Measurements from ENCODE around the gene CRELD2. TPM values are rescaled to one million over a fixed set of nuclear protein-coding genes. Genes with fewer than 3 reads are reported as not detected.
A peak's percentile ranks its signal among the peaks of the same experiment; 100 is the strongest.

Gene CRELD2
- total and polyA plus RNA-seq, 5 donors: 21.8 to 40.0 (median 26.5) TPM

DNA sequence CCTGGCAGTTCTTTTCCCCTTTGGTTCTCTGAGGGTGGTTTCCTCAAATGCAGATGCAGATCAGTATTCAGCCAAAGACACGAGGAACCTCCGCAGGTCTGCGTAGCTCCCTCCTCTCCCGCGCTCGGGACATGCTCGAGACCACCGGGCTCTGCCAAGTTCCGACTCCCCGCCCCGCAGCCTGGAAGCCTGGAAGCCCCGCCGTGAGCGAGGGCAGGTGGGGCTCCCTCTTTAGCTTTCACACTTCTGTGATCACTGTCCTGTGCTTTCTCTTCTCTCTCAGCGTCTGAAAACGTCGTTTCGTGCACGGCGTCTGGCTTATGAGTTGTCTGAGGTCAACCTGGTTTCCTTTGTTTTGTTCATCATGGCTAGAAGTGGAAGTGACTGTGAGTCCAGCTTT, 38.2 kb upstream of the CRELD2 start:
- WGBS: 50% methylated on average over 20 of the region's 20 CpGs
- DNase-seq (no peak), ATAC-seq (peak in 1 of 2 donors; percentile 13)
- H3K27me3 ChIP-seq (ENCODE audit: control insufficient read depth, insufficient read depth): no peaks in the 10 kb centered on the region
- H3K27ac ChIP-seq (ENCODE audit: low read length): no peak overlapping the region
- H3K4me1 ChIP-seq (ENCODE audit: control insufficient read depth, insufficient read depth, low read length): peaks cover 2% of the 10 kb centered on the region
- intact Hi-C loops (cut with DNase I): no loop called here
- H3K4me3 ChIP-seq (ENCODE audit: low read length): no peak overlapping the region
- no peaks in the 10 kb centered on the region for H3K9me3 ChIP-seq (ENCODE audit: control insufficient read depth, low read length)

- Histone ChIP-seq H3K4me3 (ENCODE audit: low read length) (no peak overlapping the region), H3K27ac (ENCODE audit: low read length) (no peak overlapping the region), H3K4me1 (ENCODE audit: control insufficient read depth, insufficient read depth, low read length) (peaks cover 2% of the 10 kb centered on the region), H3K9me3 (ENCODE audit: control insufficient read depth, low read length) (no peaks in the 10 kb centered on the region), H3K27me3 (ENCODE audit: control insufficient read depth, insufficient read depth) (no peaks in the 10 kb centered on the region)
- DNase-seq (no peak), ATAC-seq (no peak)
- WGBS: 97% methylated on average over 2 of the region's 2 CpGs
- intact Hi-C loops (cut with DNase I): no loop called here
Measured at GRCh38 chr22:49881856-49882255, 36.6 kb upstream of the CRELD2 start.

- WGBS: 65% methylated on average over 21 of the region's 21 CpGs
- Histone ChIP-seq H3K27me3 (ENCODE audit: control insufficient read depth, insufficient read depth) (no peaks in the 10 kb centered on the region), H3K4me1 (ENCODE audit: control insufficient read depth, insufficient read depth, low read length) (peaks cover 2% of the 10 kb centered on the region), H3K27ac (ENCODE audit: low read length) (no peak overlapping the region), H3K4me3 (ENCODE audit: low read length) (no peak overlapping the region), H3K9me3 (ENCODE audit: control insufficient read depth, low read length) (no peaks in the 10 kb centered on the region)
- intact Hi-C loops (cut with DNase I): no loop called here
- peak in 1 of 2 donors; percentile 32 for ATAC-seq
- no peak for DNase-seq
Measured at GRCh38 chr22:49882519-49883293, 35.7 kb upstream of the CRELD2 start.

GRCh38 chr22:49883294-49883640, 35.2 kb upstream of the CRELD2 start:
- peaks cover 2% of the 10 kb centered on the region for H3K4me1 ChIP-seq (ENCODE audit: control insufficient read depth, insufficient read depth, low read length)
- ATAC-seq (no peak), DNase-seq (no peak)
- intact Hi-C loops (cut with DNase I): no loop called here
- H3K27me3 ChIP-seq (ENCODE audit: control insufficient read depth, insufficient read depth): no peaks in the 10 kb centered on the region
- H3K27ac ChIP-seq (ENCODE audit: low read length): no peak overlapping the region
- no peaks in the 10 kb centered on the region for H3K9me3 ChIP-seq (ENCODE audit: control insufficient read depth, low read length)
- H3K4me3 ChIP-seq (ENCODE audit: low read length): no peak overlapping the region
- WGBS: 95% methylated on average over 4 of the region's 4 CpGs

- no peak for ATAC-seq
- 95% methylated on average over 20 of the region's 20 CpGs for WGBS
- DNase-seq: no peak
- H3K27me3 ChIP-seq (ENCODE audit: control insufficient read depth, insufficient read depth): no peaks in the 10 kb centered on the region
- intact Hi-C loops (cut with DNase I): no loop called here
- no peaks in the 10 kb centered on the region for H3K9me3 ChIP-seq (ENCODE audit: control insufficient read depth, low read length)
- peaks cover 2% of the 10 kb centered on the region for H3K4me1 ChIP-seq (ENCODE audit: control insufficient read depth, insufficient read depth, low read length)
- H3K4me3 ChIP-seq (ENCODE audit: low read length): no peak overlapping the region
- H3K27ac ChIP-seq (ENCODE audit: low read length): no peak overlapping the region
Measured at GRCh38 chr22:49884075-49884474, 34.4 kb upstream of the CRELD2 start.

DNA sequence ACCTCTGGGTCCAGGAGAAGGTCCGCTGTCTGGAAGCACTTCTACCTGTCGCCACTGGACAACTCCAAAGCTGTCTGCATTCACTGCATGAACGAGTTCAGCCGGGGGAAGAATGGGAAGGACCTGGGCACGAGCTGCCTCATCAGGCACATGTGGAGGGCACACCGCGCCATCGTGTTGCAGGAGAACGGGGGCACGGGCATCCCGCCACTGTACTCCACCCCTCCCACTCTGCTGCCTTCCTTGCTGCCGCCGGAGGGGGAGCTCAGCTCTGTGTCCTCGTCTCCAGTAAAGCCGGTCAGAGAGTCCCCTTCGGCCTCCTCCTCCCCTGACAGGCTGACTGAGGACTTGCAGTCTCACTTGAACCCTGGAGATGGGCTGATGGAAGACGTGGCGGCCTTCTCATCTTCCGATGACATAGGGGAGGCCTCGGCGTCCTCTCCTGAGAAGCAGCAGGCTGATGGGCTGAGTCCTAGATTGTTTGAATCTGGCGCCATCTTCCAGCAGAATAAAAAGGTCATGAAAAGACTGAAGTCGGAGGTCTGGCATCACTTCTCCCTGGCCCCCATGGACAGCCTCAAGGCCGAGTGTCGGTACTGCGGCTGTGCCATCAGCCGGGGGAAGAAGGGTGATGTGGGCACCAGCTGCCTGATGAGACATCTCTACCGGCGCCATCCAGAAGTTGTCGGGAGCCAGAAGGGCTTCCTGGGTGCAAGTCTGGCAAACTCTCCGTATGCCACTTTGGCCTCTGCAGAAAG, 33.8 kb upstream of the CRELD2 start:
- H3K9me3 ChIP-seq (ENCODE audit: control insufficient read depth, low read length): no peaks in the 10 kb centered on the region
- H3K4me1 ChIP-seq (ENCODE audit: control insufficient read depth, insufficient read depth, low read length): peaks cover 2% of the 10 kb centered on the region
- H3K4me3 ChIP-seq (ENCODE audit: low read length): no peak overlapping the region
- 95% methylated on average over 31 of the region's 31 CpGs for WGBS
- no peak overlapping the region for H3K27ac ChIP-seq (ENCODE audit: low read length)
- intact Hi-C loops (cut with DNase I): no loop called here
- DNase-seq: no peak
- H3K27me3 ChIP-seq (ENCODE audit: control insufficient read depth, insufficient read depth): no peaks in the 10 kb centered on the region
- ATAC-seq: no peak

DNA sequence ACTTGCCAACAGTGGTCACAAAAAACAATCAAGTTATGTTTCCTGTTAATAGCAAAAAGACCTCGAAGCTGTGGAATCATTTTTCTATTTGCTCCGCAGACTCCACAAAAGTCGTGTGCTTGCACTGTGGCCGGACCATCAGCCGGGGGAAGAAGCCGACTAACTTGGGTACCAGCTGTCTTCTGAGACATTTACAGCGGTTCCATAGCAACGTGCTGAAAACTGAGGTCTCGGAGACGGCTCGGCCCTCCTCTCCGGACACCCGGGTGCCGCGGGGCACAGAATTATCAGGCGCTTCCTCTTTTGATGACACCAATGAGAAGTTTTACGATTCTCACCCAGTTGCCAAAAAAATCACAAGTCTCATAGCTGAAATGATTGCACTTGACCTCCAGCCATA, 33.2 kb upstream of the CRELD2 start:
- intact Hi-C loops (cut with DNase I): no loop called here
- DNase-seq (no peak), ATAC-seq (no peak)
- 97% methylated on average over 17 of the region's 17 CpGs for WGBS
- Histone ChIP-seq H3K4me3 (ENCODE audit: low read length) (no peak overlapping the region), H3K9me3 (ENCODE audit: control insufficient read depth, low read length) (no peaks in the 10 kb centered on the region), H3K27ac (ENCODE audit: low read length) (no peak overlapping the region), H3K27me3 (ENCODE audit: control insufficient read depth, insufficient read depth) (no peaks in the 10 kb centered on the region), H3K4me1 (ENCODE audit: control insufficient read depth, insufficient read depth, low read length) (peaks cover 2% of the 10 kb centered on the region)

- intact Hi-C loops (cut with DNase I): no loop called here
- 98% methylated on average over 35 of the region's 35 CpGs for WGBS
- Histone ChIP-seq H3K27me3 (ENCODE audit: control insufficient read depth, insufficient read depth) (no peaks in the 10 kb centered on the region), H3K4me1 (ENCODE audit: control insufficient read depth, insufficient read depth, low read length) (peaks cover 2% of the 10 kb centered on the region), H3K9me3 (ENCODE audit: control insufficient read depth, low read length) (no peaks in the 10 kb centered on the region), H3K4me3 (ENCODE audit: low read length) (no peak overlapping the region), H3K27ac (ENCODE audit: low read length) (no peak overlapping the region)
- ATAC-seq (no peak), DNase-seq (no peak)
Measured at GRCh38 chr22:49885881-49886280, 32.6 kb upstream of the CRELD2 start.

DNA sequence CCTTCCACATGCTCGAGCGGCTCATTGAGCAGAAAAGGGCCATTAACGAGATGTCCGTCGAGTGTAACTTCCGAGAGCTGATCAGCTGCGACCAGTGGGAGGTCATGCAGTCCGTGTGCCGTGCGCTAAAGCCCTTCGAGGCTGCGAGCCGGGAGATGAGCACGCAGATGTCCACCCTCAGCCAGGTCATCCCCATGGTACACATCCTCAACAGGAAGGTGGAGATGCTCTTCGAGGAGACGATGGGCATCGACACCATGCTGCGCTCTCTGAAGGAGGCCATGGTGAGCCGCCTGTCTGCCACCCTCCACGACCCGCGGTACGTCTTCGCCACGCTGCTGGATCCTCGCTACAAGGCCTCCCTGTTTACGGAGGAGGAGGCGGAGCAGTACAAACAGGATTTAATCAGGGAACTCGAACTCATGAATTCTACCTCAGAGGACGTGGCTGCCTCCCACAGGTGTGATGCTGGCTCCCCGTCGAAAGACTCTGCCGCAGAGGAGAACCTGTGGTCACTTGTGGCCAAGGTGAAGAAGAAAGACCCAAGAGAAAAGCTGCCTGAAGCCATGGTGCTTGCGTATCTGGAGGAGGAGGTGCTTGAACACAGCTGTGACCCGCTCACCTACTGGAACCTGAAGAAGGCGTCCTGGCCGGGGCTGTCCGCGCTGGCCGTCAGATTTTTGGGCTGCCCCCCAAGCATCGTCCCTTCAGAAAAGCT, 31.9 kb upstream of the CRELD2 start:
- ATAC-seq (no peak), DNase-seq (peak in 1 of 3 donors; percentile 36)
- Histone ChIP-seq H3K27ac (ENCODE audit: low read length) (no peak overlapping the region), H3K4me3 (ENCODE audit: low read length) (no peak overlapping the region), H3K27me3 (ENCODE audit: control insufficient read depth, insufficient read depth) (no peaks in the 10 kb centered on the region), H3K4me1 (ENCODE audit: control insufficient read depth, insufficient read depth, low read length) (peaks cover 2% of the 10 kb centered on the region), H3K9me3 (ENCODE audit: control insufficient read depth, low read length) (no peaks in the 10 kb centered on the region)
- WGBS: 98% methylated on average over 41 of the region's 41 CpGs
- intact Hi-C loops (cut with DNase I): no loop called here

DNA sequence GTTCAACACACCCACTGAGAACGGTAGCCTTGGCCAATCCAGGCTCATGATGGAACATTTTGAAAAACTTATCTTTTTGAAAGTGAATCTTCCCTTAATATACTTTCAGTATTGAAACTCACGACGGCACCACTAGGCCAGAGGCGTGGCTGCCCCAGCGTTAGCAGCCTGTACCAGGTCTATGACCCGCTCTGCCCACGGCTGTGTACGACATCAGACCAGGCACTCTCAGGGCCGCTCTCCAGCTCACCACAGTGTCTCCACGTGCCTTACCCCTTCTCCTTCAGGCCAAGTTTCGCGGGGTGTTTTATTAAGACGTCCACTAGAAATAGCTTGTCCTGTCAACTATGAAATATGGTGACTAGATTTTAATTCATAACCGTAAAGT, 31.4 kb upstream of the CRELD2 start:
- DNase-seq: peak in 1 of 3 donors; percentile 26
- no peak overlapping the region for H3K27ac ChIP-seq (ENCODE audit: low read length)
- peaks cover 2% of the 10 kb centered on the region for H3K4me1 ChIP-seq (ENCODE audit: control insufficient read depth, insufficient read depth, low read length)
- H3K9me3 ChIP-seq (ENCODE audit: control insufficient read depth, low read length): no peaks in the 10 kb centered on the region
- no peak for ATAC-seq
- intact Hi-C loops (cut with DNase I): no loop called here
- H3K27me3 ChIP-seq (ENCODE audit: control insufficient read depth, insufficient read depth): no peaks in the 10 kb centered on the region
- WGBS: 97% methylated on average over 14 of the region's 14 CpGs
- H3K4me3 ChIP-seq (ENCODE audit: low read length): no peak overlapping the region

GRCh38 chr22:49887702-49888101, 30.7 kb upstream of the CRELD2 start:
- H3K9me3 ChIP-seq (ENCODE audit: control insufficient read depth, low read length): no peaks in the 10 kb centered on the region
- H3K27me3 ChIP-seq (ENCODE audit: control insufficient read depth, insufficient read depth): no peaks in the 10 kb centered on the region
- intact Hi-C loops (cut with DNase I): no loop called here
- 90% methylated on average over 9 of the region's 9 CpGs for WGBS
- no peak overlapping the region for H3K27ac ChIP-seq (ENCODE audit: low read length)
- H3K4me3 ChIP-seq (ENCODE audit: low read length): no peak overlapping the region
- no peaks in the 10 kb centered on the region for H3K4me1 ChIP-seq (ENCODE audit: control insufficient read depth, insufficient read depth, low read length)
- no peak for ATAC-seq
- no peak for DNase-seq
